Pancreas (tissue), 10 donors: ENCODE data around the gene EPC2. TPM values are rescaled to one million over a fixed set of nuclear protein-coding genes. Genes with fewer than 3 reads are reported as not detected.
A peak's percentile ranks its signal among the peaks of the same experiment; 100 is the strongest.

ENCODE experiments used
- ATAC-seq, 4 donors: fragments of 200-7000 bp; cut with Tn5 transposase; one replicate each; pipeline versions ENCODE4 v1.8.0 to v1.9.1; 2020; ENCODE audit warnings: mild to moderate bottlenecking in 4 of 4, moderate library complexity in 4 of 4
- DNase-seq, 6 donors: peaks; one replicate each; pipeline ENCODE4 v3.0.0-alpha.2; 2020
- FAIRE-seq: peaks from 2 replicates; lab custom pipeline; 2012; peaks lifted over from hg19 to GRCh38; lab: Jason Lieb, UNC
- H3K27ac ChIP-seq, 4 donors: fragments of 200-600 bp; sonication (generic); 1 replicate in 3 of 4; 2 replicates in 1 of 4; pipeline versions ENCODE4 v1.5.0 to v1.8.0; 2020
- H3K27me3 ChIP-seq, 4 donors: fragments of 200-600 bp; one replicate each; pipeline ENCODE4 v1.8.0; 2021
- H3K36me3 ChIP-seq, 3 donors: fragments of 200-600 bp; sonication (generic) in 1 of 3; one replicate each; pipeline versions ENCODE4 v1.5.0 to v1.8.0; 2020 to 2021
- H3K4me1 ChIP-seq, 3 donors: fragments of 200-600 bp; one replicate each; pipeline ENCODE4 v1.8.0; 2021
- H3K4me3 ChIP-seq, 4 donors: fragments of 200-600 bp; sonication (generic) in 2 of 4; one replicate each; pipeline versions ENCODE4 v1.5.0 to v1.8.0; 2020 to 2021
- H3K9me3 ChIP-seq, 4 donors: fragments of 200-600 bp; one replicate each; pipeline ENCODE4 v1.8.0; 2021
- CTCF ChIP-seq, 4 donors: fragments of 200-600 bp; sonication (generic) in 3 of 4; IDR thresholded peaks; one replicate each; pipeline versions ENCODE4 v1.5.0 to v1.8.0; 2021; ENCODE audit warnings: antibody characterized with exemption in 4 of 4
- WGBS, 2 donors: extraction: QIAGEN DNeasy Blood & Tissue Kit; methylation state at CpG; one replicate each; pipeline ENCODE4 v1.1.7; 2013; 5-methylcytosine and 5-hydroxymethylcytosine counted together
- intact Hi-C, 3 donors: fragments of 100-400 bp; cut with DNase I; formaldehyde crosslinking; loops; one replicate each; pipeline versions ENCODE4 v1.11.1 to v1.14.2; 2022
- polyA plus RNA-seq, 2 donors: library from polyadenylated mRNA; stranded (reverse); fragments of 200-250 nt; gene quantifications; one replicate each; pipeline ENCODE4 v1.2.3, GENCODE V29; 2013
- total RNA-seq, 6 donors: library from RNA; stranded (reverse); fragmentation: NEBNext Ultra II Directional in 4 of 6; extraction: Animal tissue kit (Norgen Biotek cat#: 25700) in 4 of 6; gene quantifications; one replicate each; pipeline versions ENCODE4 v1.2.1 to v1.2.4, GENCODE V29; 2021 to 2023
- donor health status: healthy with polysubstance abuse.
- donor health status: DM: no; HTN: no; CAD: no; lungs with moderate emphysema.
- donor health status: DM: no; HTN: no; CAD: no.
- donor health status: control.
- donor health status: control.
- donor health status: Bipolar disorder and iron deficiency.
- donor health status: DM: yes; HTN: yes; CAD: no.
- donor health status: DM: no; HTN: no; CAD: no.
- donor health status: DM: no; HTN: no; CAD: no.
- donor health status: DM: yes; HTN: yes; CAD: no.

The EPC2 gene
- total and polyA plus RNA-seq, 8 donors: 3.1 to 17.7 (median 12.8) TPM

DNA sequence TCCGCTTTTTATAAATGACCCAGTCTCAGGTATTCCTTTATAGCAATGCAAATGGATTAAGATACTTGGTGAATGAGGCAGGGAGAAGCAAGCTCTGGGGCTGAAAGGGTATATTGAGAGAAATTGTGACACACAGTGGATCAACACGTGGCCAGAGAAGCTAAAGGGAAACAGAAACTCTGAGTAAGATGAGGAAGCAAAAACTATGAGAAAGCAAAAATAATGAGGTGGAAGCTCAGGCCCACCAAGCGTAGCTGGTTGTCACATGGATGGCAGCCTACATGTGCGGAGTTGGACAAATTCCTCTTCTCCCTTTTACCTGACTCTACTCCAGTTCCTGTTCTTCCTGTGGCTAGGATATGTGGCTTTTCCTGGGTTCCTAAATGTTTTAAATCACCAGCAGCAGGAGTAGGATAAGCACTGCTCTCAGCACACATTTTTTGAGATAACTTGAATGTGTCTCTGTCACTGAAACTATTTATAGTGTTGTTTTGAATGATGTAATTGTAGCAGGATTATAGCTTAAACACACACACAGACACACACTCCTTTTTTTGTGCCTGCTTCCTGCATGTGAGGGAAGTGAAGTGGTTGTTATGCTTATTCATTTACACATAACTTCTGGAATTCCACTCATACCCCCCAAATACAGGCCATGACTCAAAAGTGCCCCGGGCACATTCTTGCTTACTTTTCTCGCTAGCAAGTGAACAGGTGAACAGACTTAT is 30.1 kb upstream of the EPC2 start:
- no peak for TF ChIP-seq CTCF (IDR thresholded peaks at IDR 0.05)
- ATAC-seq (peak; percentile 61 to 84 (median 82)), FAIRE-seq (no peak), DNase-seq (peak in 3 of 6 donors; percentile 13 to 17 (median 17))
- Histone ChIP-seq H3K4me3 (no peak overlapping the region), H3K27me3 (no peaks in the 10 kb centered on the region), H3K27ac (peak overlapping the region in 2 of 4 donors; percentile 64 to 70), H3K4me1 (no peaks in the 10 kb centered on the region), H3K9me3 (no peaks in the 10 kb centered on the region), H3K36me3 (no peaks in the 10 kb centered on the region)
- 49 to 51% methylated on average over 6 of the region's 6 CpGs for WGBS, 2 donors
- intact Hi-C loops: no loop called here

- intact Hi-C loops: no loop called here
- Histone ChIP-seq H3K4me3 (no peak overlapping the region), H3K9me3 (no peaks in the 10 kb centered on the region), H3K27me3 (no peaks in the 10 kb centered on the region), H3K4me1 (no peaks in the 10 kb centered on the region), H3K27ac (peak overlapping the region in 2 of 4 donors; percentile 64 to 70), H3K36me3 (no peaks in the 10 kb centered on the region)
- ATAC-seq: no peak
- WGBS, 2 donors: 74% methylated on average over 3 of the region's 3 CpGs
- no peak for TF ChIP-seq CTCF (IDR thresholded peaks at IDR 0.05)
- DNase-seq: no peak
- no peak for FAIRE-seq
These were observed 29.1 kb upstream of the EPC2 start for GRCh38 chr2:148615381-148615841.

DNA sequence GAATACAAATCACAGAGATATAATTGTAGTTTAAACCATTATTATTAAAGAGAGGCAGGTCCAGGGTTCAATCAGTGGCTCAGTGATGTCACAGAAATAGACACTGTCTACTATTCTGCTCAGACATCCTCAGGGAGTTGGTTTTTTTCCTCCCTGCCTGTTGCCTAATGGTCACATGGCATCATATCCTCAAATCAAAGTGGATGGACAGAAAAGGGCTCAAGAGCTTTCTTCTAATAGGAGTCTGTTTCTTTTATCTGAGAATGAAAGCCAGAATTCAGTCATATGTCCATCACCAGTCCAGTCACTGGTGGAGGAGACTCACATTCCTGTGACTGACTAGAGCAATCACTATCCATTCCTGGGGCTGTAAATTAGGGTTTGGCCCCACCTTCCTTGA is 27.9 kb upstream of the EPC2 start:
- no peak for ATAC-seq
- FAIRE-seq: no peak

GRCh38 chr2:148617219-148617618 is 27.3 kb upstream of the EPC2 start:
- DNase-seq (no peak), ATAC-seq (no peak), FAIRE-seq (no peak)
- Histone ChIP-seq H3K9me3 (no peaks in the 10 kb centered on the region), H3K36me3 (no peaks in the 10 kb centered on the region), H3K27ac (no peak overlapping the region), H3K4me3 (no peak overlapping the region), H3K27me3 (no peaks in the 10 kb centered on the region), H3K4me1 (no peaks in the 10 kb centered on the region)
- no peak for TF ChIP-seq CTCF (IDR thresholded peaks at IDR 0.05)
- 78% methylated on average over 5 of the region's 5 CpGs for WGBS, 2 donors
- intact Hi-C loops: no loop called here

More for the DNA sequence above, 27.9 kb upstream of the EPC2 start:
- H3K27ac ChIP-seq: no peak overlapping the region
- no peaks in the 10 kb centered on the region for H3K27me3 ChIP-seq
- H3K4me1 ChIP-seq: no peaks in the 10 kb centered on the region
- TF ChIP-seq CTCF (IDR thresholded peaks at IDR 0.05): no peak
- no peak for DNase-seq
- H3K4me3 ChIP-seq: no peak overlapping the region
- no peaks in the 10 kb centered on the region for H3K36me3 ChIP-seq
- intact Hi-C loops: no loop called here
- no peaks in the 10 kb centered on the region for H3K9me3 ChIP-seq

DNA sequence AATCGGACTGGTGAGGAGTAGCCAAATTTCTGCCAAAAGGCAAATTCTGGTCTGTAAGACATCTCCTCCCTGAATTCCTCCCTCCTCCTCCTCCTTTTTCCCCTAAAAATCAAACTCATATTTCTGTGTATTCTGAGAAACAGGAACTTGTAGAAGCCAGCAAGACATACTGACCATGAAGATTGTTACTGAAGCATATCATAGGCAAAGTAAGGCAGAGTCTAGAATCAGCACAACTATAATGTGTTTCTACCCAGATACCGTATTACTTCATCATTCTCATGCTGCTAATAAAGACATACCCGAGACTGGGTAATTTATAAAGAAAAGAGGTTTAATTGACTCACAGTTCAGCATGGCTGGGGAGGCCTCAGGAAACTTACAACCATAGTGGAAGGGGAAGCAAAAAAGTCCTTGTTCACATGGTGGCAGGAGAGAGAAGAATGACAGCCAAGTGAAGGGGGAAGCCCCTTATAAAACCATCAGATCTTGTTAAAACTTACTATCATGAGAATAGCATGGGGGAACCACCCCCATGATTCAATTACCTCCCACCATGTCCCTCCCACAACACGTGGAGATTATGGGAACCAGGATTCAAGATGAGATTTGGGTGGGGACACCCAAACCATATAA is 24.9 kb upstream of the EPC2 start:
- intact Hi-C loops: no loop called here
- Histone ChIP-seq H3K27me3 (no peaks in the 10 kb centered on the region), H3K27ac (no peak overlapping the region), H3K4me3 (no peak overlapping the region), H3K4me1 (no peaks in the 10 kb centered on the region), H3K36me3 (no peaks in the 10 kb centered on the region), H3K9me3 (no peaks in the 10 kb centered on the region)
- DNase-seq (no peak), FAIRE-seq (no peak), ATAC-seq (no peak)
- 59 to 72% methylated on average over 4 of the region's 4 CpGs for WGBS, 2 donors
- TF ChIP-seq CTCF (IDR thresholded peaks at IDR 0.05): no peak
